OCI-LY1 (cell line): ENCODE results near the gene FBN1.

Experiments
- CTCF ChIP-seq: fragments of 200-600 bp; sonication (generic), shearing (Covaris generic); IDR thresholded peaks from 2 replicates; pipeline ENCODE4 v1.5.1; 2017; ENCODE audit warnings: mild to moderate bottlenecking, antibody characterized with exemption, low read length, moderate library complexity, mixed read lengths
- EZH2 ChIP-seq: fragments of 200-600 bp; sonication (generic), shearing (Covaris generic); IDR thresholded peaks from 2 replicates; pipeline ENCODE4 v1.8.0; 2017; ENCODE audit warnings: borderline replicate concordance, mixed run types, mild to moderate bottlenecking, antibody characterized with exemption, low read length, moderate library complexity, mixed read lengths

- TF ChIP-seq EZH2 (no peak), CTCF (no peak)
These were observed 182.8 kb downstream of the FBN1 start for GRCh38 chr15:48462688-48463087.
